GM21786 (cell line): ENCODE results near the gene MRAS.

Source experiments
- ATAC-seq: cut with Tn5 transposase; IDR thresholded peaks from one replicate; pipeline ENCODE4 v1.9.1; 2021; ENCODE audit not compliant: unreplicated experiment

MRAS gene

DNA sequence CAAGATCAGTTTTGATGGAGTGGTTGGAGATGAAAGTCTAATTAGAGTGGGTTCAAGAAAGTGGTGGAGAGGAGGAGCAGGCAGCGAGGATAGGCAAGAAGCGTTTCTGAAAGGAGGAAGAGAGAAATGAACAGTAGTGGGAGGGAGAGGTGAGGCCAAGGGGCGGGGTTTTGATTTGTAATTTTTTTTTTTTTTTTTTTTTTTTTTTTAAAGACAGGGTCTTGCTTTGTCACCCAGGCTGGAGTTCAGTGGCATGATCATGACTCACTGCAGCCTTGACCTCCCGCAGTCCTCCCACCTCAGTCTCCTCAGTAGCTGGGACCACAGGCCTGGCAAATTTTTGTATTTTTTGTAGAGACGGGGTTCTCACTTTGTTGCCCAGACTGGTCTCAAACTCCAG lies 36.6 kb downstream of the MRAS start:
- no peak for ATAC-seq

GRCh38 chr3:138389144-138389601 lies 40.8 kb downstream of the MRAS start:
- ATAC-seq: no peak

DNA sequence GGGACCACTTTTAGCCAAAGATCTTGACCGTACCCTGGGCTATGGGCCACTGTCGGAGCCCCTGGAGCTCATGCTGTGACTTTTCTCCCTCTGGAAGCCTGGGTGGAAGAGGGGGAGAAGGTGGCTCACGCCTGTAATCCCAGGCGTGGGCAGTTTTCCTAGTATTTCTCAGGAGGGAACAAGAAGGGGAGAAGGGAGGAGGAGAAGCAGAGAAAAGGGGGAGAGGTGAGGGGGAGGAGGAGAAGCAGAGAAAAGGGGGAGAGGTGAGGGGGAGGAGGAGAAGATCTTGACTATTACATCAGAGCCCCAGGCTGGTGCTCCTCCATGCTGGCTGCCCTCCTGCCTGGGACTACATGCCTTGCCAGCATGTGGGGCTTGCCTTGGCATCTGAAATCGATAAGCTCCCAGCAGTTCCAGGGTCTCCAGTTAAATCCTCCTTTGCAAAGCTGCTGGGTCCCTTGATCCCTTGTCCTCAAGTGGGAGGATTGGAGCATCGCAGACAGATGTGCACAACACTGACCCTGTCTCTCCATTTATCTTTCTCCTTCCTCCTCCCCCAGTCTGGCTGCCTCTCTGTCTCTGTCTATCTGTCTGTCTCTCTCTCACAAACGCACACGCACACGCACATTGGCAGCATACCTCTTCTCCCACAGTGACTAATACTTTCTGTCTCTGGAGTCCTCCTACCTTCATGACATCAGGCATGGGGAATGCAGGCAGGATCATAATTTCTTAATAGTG lies 41.6 kb downstream of the MRAS start:
- no peak for ATAC-seq

DNA sequence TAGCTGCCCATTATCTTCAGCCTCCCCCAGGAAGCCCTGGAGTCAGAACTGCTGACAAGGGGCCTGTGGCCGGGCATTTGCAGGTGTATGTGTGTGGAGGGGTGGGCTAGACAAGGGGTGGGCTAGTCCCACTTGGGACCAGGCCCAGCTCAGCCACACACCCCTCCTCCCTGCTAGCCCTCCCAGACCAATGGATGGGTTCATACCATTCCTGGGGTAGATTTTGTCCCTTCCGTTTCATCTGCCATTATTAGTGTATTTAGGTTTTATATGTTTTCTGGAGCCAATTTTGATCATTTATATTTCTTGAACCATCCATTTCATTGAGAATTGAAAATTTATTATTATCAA lies 42.2 kb downstream of the MRAS start:
- ATAC-seq: no peak

- ATAC-seq: no peak
These were observed 45.8 kb downstream of the MRAS start for GRCh38 chr3:138394156-138394555.

GRCh38 chr3:138394686-138395085 lies 46.3 kb downstream of the MRAS start:
- no peak for ATAC-seq

DNA sequence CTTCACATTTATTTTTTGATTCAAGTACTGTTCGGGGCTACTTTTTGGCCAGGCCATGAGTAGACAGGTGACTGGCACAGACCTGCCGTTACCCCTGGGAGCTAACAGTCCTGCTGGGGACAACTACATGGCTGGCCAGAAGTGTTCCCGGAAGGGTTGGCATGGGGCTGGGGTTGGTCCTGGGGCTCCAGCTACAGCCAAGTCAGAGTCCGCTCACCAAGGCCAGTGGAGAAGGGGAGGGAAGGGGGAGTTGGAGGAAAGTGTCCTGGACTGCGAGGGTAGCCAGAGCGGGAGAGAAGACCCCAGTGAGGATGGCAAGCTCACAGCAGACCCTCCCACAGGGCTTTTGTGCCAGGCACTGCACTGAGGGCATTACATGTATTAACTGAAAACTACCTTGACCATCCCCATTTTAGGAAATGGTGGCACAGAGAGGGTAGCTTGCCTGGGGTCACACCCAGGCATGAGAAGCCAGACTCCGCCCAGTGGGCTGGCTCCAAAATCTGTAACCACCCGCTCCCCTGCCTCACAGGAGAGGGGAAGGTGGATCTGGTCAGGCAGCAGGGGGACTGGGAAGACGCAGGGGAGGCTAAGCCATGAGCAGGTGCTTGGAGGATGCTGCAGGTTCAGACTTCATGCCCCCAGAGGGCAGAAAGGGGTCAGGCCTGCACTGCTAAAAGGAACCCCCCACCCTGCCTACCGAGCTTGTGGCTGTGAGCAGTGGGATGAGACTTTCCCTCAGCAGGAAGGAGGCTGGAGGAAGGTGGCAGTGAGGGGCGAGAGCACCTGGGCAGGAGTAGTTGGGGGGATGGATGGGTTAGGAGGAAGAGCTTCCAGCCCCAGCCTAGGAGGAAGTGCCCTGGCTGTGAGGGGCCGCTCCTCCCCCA lies 47.7 kb downstream of the MRAS start:
- ATAC-seq: no peak

DNA sequence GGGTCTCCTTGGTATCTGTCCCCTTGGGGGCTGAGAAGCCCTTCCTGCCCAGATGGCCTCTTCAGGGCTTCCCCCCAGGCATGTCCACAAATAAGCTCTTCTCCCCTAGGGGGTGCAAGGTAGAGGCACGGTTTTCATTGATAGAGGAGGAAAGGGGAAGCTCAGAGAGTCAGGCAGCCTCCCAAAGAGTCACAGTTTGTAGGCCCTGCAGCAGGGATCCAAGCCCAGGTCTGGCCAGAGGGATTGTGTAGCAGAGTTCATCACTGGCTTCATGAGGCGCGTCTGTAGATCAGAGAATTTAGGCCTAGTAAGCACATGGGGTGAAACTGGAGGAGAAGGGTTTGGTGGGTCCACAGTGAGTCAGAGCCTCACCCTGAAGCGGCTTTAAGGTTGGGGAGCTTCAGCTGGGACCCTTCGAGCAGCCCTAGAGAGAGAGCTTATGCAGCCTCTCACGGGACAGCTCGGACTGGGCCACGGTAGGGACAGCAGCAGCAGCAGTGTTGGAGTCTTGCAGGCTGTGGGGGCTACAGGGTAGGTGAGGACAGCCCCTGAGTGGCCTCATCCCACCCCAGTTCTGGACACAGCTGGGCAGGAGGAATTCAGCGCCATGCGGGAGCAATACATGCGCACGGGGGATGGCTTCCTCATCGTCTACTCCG lies 48.5 kb downstream of the MRAS start:
- no peak for ATAC-seq

GRCh38 chr3:138397983-138398382 lies 49.6 kb downstream of the MRAS start:
- ATAC-seq: no peak

DNA sequence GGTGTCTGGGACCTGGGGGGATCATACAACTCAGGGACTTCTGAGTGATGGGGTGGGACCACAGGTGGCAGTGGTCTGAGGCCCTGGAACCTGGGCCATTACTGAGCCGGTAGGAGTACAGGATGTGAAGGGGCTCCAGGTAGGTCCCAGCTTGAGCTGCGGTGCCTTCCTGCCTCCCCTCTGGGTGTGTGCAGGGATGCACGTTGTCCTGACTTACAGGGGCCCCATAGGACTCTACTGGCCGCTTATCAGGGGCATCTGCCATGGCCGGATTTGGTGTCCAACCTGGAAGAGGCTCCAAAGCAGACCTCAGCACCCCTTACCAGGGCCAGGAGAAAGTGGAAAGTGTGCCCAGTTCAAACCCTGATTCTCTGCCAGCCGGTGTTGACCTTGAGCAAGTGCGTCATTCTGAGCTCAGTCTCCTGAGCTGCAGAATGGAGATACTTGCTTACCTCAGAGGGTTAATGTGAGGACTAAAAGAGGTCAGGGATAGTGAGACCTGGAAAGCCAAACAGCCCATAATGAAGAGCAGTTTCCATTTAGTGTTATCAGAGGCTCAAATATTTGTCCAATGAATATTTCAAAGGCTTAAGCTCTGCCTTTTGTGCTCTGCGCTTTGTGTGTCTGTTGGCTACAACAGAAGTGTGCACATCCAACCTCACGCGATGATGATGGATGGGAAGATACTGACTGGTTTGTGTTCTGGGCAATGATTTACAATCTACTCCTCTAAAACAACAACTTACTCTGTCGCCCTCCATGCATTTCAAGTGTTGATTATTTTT lies 50.6 kb downstream of the MRAS start:
- ATAC-seq: no peak

- ATAC-seq: no peak
These were observed 51.4 kb downstream of the MRAS start for GRCh38 chr3:138399766-138400165.

DNA sequence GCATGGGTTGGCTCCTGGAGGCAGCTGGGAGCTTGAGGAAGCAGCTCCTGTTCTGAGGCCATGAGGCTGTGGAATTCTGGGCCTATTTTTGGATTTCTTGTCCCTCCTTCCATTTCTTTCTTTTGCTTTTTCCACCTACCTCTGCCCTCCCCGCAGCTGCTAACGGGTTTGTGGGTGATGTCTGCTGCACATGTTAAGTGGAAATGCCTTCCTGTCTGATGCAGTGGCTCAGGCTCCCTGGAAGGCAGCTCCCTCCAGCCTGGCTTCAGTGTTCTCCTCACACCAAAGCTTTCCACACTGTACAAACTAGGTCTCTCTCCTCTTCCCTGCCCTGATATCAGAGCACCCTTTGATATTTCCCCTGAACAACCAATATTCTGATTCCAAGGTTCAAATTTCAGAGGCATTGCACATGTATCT lies 52.3 kb downstream of the MRAS start:
- no peak for ATAC-seq

DNA sequence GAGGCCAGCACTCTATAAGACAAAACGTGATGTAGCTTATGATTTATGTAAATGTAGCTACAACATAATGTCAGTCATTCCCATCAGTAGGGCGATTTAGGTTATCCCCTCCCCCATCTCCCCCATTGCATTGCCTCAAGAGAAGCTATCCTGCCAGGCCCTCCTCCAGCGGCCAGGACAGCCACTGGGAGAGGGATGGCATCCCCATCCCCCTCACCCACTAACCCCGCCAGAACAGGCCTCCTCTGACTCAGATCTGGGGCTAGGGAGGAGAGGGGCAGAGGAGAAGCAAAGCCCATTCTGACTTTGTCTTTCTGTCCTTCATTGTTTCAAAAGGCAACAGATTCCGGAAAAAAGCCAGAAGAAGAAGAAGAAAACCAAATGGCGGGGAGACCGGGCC lies 53.5 kb downstream of the MRAS start:
- ATAC-seq: no peak

GRCh38 chr3:138404121-138404520 lies 55.7 kb downstream of the MRAS start:
- ATAC-seq: no peak

- no peak for ATAC-seq
These were observed 56.6 kb downstream of the MRAS start for GRCh38 chr3:138405001-138405400.

DNA sequence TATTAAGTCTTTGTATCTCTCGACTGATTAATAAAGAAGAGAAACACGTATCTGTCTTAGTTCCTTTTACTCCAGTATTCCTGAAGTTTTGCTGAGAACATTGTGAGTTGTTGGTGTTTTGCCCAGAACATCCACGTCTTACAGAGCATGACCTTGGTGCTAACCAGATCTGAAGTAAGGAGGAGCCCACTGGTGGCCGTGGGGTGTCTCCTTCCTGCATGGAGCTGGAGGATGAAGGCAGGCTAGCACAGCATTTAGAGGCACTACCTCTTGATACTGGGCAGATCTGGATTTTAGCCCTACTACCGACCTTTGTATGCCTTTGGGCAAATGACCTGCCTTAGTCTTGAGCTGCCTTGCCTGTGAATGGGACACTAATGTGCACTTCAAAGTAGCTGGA lies 57.1 kb downstream of the MRAS start:
- no peak for ATAC-seq

GRCh38 chr3:138406606-138407005 lies 58.2 kb downstream of the MRAS start:
- ATAC-seq: no peak

GRCh38 chr3:138407236-138407907 lies 59.0 kb downstream of the MRAS start:
- no peak for ATAC-seq

DNA sequence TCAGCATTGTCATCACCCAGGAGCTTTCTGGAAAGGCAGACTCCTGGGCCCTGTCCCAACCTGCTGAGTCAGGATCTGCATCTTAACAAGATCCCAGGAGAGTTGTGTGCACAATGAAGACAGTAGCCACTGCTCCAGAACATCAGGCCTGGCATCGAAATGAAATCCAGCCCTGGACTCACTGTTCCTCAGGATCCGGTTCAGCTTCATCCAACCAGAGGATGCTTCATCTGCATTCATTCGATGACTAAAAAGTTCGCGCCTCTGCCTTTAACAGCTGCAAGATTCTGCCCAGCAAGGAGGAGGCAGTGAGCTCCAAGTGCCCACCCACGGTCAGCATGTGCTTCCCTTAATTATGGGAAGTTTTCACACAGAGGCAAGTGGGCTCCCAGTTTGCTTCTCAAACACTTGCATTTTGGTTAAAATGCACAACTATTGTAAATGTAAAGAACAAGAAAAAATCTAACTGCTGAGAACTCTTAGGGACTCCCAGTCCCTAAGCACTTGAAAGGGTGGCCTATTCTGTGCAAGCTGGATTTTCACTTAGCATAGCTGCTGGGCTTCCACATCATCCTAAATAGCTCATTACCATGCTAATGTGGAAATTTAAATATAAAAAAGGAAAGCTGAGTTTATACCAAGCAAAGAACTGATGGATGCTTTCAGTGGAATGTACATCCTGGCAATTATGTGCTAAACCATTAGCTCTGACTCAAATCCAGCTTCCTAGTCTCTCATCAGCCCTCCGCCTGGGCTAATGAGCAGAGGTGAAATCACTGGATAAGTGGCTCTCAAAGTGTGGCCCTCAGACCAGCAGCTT lies 60.6 kb downstream of the MRAS start:
- no peak for ATAC-seq
